Kidney (tissue), 14 donors: ENCODE results near the gene SLC5A10. TPM values are rescaled to one million over a fixed set of nuclear protein-coding genes. Genes with fewer than 3 reads are reported as not detected.

ENCODE experiments used
- DNase-seq, 5 donors: peaks; one replicate each; pipeline ENCODE4 v3.0.0-alpha.2; 2013 to 2020
- FAIRE-seq: peaks from 2 replicates; lab custom pipeline; 2012; peaks lifted over from hg19 to GRCh38; lab: Jason Lieb, UNC
- H3K27ac ChIP-seq, 2 donors: one replicate each; pipeline ENCODE4 v1.7.0; 2013; ENCODE audit warnings: low read depth in 2 of 2, low read length in 2 of 2, inconsistent platforms in 1 of 2
- H3K27me3 ChIP-seq: one replicate; pipeline ENCODE4 v1.7.1; 2013; ENCODE audit warnings: low read length, inconsistent platforms; ENCODE audit not compliant: control insufficient read depth, insufficient read depth
- H3K36me3 ChIP-seq, 3 donors: one replicate each; pipeline versions ENCODE4 v1.7.0 to v1.7.1; 2013; ENCODE audit warnings: low read length in 3 of 3, control low read depth in 1 of 3, inconsistent platforms in 1 of 3; ENCODE audit not compliant: insufficient read depth in 3 of 3, control insufficient read depth in 2 of 3
- H3K4me1 ChIP-seq, 3 donors: one replicate each; pipeline versions ENCODE4 v1.7.0 to v1.7.1; 2013; ENCODE audit warnings: low read length in 3 of 3, inconsistent platforms in 1 of 3, low read depth in 1 of 3; ENCODE audit not compliant: control insufficient read depth in 2 of 3, insufficient read depth in 2 of 3
- H3K4me3 ChIP-seq, 3 donors: one replicate each; pipeline versions ENCODE4 v1.7.0 to v1.8.1; 2013; ENCODE audit warnings: low read length in 3 of 3, control low read depth in 1 of 3, inconsistent platforms in 1 of 3
- H3K9ac ChIP-seq, 3 donors: one replicate each; pipeline versions ENCODE4 v1.7.0 to v1.7.1; 2013; ENCODE audit warnings: low read length in 3 of 3, control low read depth in 1 of 3, inconsistent platforms in 1 of 3
- H3K9me3 ChIP-seq, 3 donors: one replicate each; pipeline versions ENCODE4 v1.7.0 to v1.7.1; 2013; ENCODE audit warnings: low read length in 3 of 3, control low read depth in 1 of 3, inconsistent platforms in 1 of 3; ENCODE audit not compliant: control insufficient read depth in 2 of 3, insufficient read depth in 1 of 3
- intact Hi-C: fragments of 100-400 bp; cut with DNase I; formaldehyde crosslinking; loops from one replicate; pipeline ENCODE4 v1.11.1; 2022
- polyA plus RNA-seq: library from polyadenylated mRNA; stranded (reverse); fragments of 350-450 nt; fragmentation: Illumina TruSeq; extraction: RNeasy Lipid Tissue Mini Kit (QIAGEN cat#74804); gene quantifications from one replicate; pipeline ENCODE4 v1.2.3, GENCODE V29; 2014; ENCODE audit warnings: low read depth, low replicate concordance; ENCODE audit not compliant: insufficient read depth
- total RNA-seq: library from RNA; stranded (reverse); fragmentation: NEBNext Ultra II Directional; extraction: Animal tissue kit (Norgen Biotek cat#: 25700); gene quantifications from one replicate; pipeline ENCODE4 v1.2.1, GENCODE V29; 2021
- TF ChIP-seq, protein P1 (sequence below): IDR thresholded peaks from 3 replicates; pipeline ENCODE4 v1.5.1; 2012; ENCODE audit warnings: mild to moderate bottlenecking, moderate library complexity, borderline replicate concordance; ENCODE audit not compliant: insufficient read depth; ENCODE audit errors: extremely low read depth
- donor health status: control.
- donor health status: control.
- donor health status: control.
- donor health status: control.
- donor health status: control.
- donor health status: DM: yes; HTN: yes; CAD: no.
- donor health status: Normal renal cell carcinoma (clear cell type).

The SLC5A10 gene
- total and polyA plus RNA-seq, 2 donors from 2014 or later, result 9.7 to 16.5 TPM

DNA sequence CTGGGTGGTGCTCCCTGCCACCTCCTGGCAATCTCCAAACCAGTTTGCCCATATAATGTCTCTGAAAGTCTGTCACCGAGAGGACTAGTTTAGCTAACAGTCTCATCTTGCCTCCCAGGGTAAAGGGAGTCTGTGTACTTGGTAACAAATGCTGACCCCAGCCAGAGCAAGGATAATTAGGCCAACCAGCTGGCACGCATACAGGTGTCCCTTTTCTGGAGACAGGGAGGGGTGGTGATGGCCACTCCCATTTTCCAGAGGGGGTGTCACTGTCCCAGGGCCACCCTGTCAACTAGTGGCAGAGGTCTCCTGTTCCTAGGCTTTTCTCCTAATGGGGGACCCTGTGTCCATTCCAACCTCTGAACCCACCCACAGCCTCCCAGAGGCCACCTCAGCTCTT lies 44.5 kb downstream of the SLC5A10 start:
- peaks cover 0 to 2% (median 0%) of the 10 kb centered on the region in 3 donors for H3K4me1 ChIP-seq

DNA sequence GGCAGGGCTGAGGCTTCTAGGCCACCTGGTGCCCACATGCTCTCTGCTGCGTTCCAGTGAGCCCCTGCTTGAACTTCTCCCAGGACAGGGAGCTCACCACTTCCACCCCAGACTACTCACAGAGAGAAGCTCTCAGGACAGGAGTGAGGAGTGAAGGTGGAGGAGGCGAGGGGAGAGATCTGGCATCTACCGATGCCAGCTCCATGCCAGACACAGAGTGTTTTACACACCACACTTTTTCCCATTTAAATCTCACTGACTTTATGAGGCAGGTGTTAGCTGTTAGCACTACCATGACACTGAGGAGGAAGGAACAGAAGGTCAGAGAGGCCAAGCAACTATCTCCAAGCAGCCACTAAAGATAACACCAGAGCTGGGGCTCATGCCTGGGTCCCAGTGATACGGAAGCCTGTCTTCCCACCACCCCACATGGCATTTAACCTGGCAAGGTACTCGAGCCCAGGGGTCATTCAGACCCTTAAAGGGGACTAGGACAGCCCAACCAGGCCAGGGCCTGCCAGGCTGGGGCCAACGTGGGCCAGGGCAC lies 45.8 kb downstream of the SLC5A10 start:
- Histone ChIP-seq H3K4me3 (no peak overlapping the region), H3K9ac (no peak overlapping the region), H3K36me3 (peaks cover 0 to 5% (median 0%) of the 10 kb centered on the region in 3 donors), H3K27me3 (no peaks in the 10 kb centered on the region), H3K4me1 (peaks cover 0 to 4% (median 0%) of the 10 kb centered on the region in 3 donors), H3K9me3 (no peaks in the 10 kb centered on the region), H3K27ac (no peak overlapping the region)
- TF ChIP-seq, protein P1, sequence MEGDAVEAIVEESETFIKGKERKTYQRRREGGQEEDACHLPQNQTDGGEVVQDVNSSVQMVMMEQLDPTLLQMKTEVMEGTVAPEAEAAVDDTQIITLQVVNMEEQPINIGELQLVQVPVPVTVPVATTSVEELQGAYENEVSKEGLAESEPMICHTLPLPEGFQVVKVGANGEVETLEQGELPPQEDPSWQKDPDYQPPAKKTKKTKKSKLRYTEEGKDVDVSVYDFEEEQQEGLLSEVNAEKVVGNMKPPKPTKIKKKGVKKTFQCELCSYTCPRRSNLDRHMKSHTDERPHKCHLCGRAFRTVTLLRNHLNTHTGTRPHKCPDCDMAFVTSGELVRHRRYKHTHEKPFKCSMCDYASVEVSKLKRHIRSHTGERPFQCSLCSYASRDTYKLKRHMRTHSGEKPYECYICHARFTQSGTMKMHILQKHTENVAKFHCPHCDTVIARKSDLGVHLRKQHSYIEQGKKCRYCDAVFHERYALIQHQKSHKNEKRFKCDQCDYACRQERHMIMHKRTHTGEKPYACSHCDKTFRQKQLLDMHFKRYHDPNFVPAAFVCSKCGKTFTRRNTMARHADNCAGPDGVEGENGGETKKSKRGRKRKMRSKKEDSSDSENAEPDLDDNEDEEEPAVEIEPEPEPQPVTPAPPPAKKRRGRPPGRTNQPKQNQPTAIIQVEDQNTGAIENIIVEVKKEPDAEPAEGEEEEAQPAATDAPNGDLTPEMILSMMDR, result no peak
- no peak for FAIRE-seq
- intact Hi-C loops, result no loop called here
- DNase-seq, result no peak

More for the DNA sequence above, 44.5 kb downstream of the SLC5A10 start:
- Histone ChIP-seq H3K27ac (no peak overlapping the region), H3K27me3 (no peaks in the 10 kb centered on the region), H3K36me3 (peaks cover 0 to 5% (median 0%) of the 10 kb centered on the region in 3 donors), H3K9me3 (no peaks in the 10 kb centered on the region), H3K9ac (no peak overlapping the region), H3K4me3 (no peak overlapping the region)
- TF ChIP-seq, protein P1, result no peak
- no peak for FAIRE-seq
- no peak for DNase-seq
- intact Hi-C loops, result no loop called here

GRCh38 chr17:18999394-18999793 lies 47.4 kb downstream of the SLC5A10 start:
- peaks cover 0 to 6% (median 0%) of the 10 kb centered on the region in 3 donors for H3K4me1 ChIP-seq
- no peak for FAIRE-seq

More at GRCh38 chr17:18999394-18999793, 47.4 kb downstream of the SLC5A10 start:
- Histone ChIP-seq H3K9ac (no peak overlapping the region), H3K27me3 (no peaks in the 10 kb centered on the region), H3K9me3 (no peaks in the 10 kb centered on the region), H3K36me3 (no peaks in the 10 kb centered on the region), H3K4me3 (no peak overlapping the region), H3K27ac (no peak overlapping the region)
- TF ChIP-seq, protein P1, result no peak
- DNase-seq, result no peak
- intact Hi-C loops, result no loop called here
